MM.1S (cell line): ENCODE data around the gene AEN.

ENCODE experiments used
- CTCF ChIP-seq: fragments of 300-600 bp; sonication (generic); IDR thresholded peaks from 2 replicates; pipeline ENCODE4 v1.5.1; 2016; ENCODE audit warnings: antibody characterized with exemption, low read length, mixed read lengths
- EZH2 ChIP-seq: fragments of 300-600 bp; sonication (generic); optimal IDR thresholded peaks from 2 replicates; pipeline ENCODE3; 2017; ENCODE audit warnings: low read depth, mild to moderate bottlenecking, antibody characterized with exemption, low read length, mixed read lengths

GRCh38 chr15:88652456-88653199 is 31.5 kb downstream of the AEN start:
- TF ChIP-seq CTCF (no peak), EZH2 (no peak)
